GM12801 (cell line): Measurements from ENCODE around the gene GLIPR2.

Experiments used
- CTCF ChIP-seq: IDR thresholded peaks from one replicate; pipeline ENCODE4 v1.5.1; 2011; ENCODE audit warnings: control low read depth; ENCODE audit not compliant: insufficient read length; ENCODE audit errors: extremely low read depth

GLIPR2 gene

GRCh38 chr9:36190388-36191289 lies 54.1 kb downstream of the GLIPR2 start, which contains the start of gene CLTA:
Gene CLTA (plus strand): TSS chr9:36190921. CDS start chr9:36191057, 136 bp downstream.
- TF ChIP-seq CTCF, result no peak

GRCh38 chr9:36191290-36191645 lies 54.7 kb downstream of the GLIPR2 start:
- TF ChIP-seq CTCF, result no peak

- TF ChIP-seq CTCF, result no peak
Observed at GRCh38 chr9:36191686-36192085, 55.2 kb downstream of the GLIPR2 start.

GRCh38 chr9:36192196-36192595 lies 55.7 kb downstream of the GLIPR2 start:
- TF ChIP-seq CTCF, result no peak

- no peak for TF ChIP-seq CTCF
Observed at GRCh38 chr9:36193023-36193422, 56.5 kb downstream of the GLIPR2 start.

- no peak for TF ChIP-seq CTCF
Observed at GRCh38 chr9:36194326-36195000, 57.9 kb downstream of the GLIPR2 start.

GRCh38 chr9:36204906-36205547 lies 68.5 kb downstream of the GLIPR2 start:
- no peak for TF ChIP-seq CTCF
